ENCODE results near the gene OR2B2. TPM values are rescaled to one million over a fixed set of nuclear protein-coding genes. Genes with fewer than 3 reads are reported as not detected.
"Not testable (repeated sequence)": the region's sequence is repeated elsewhere in the genome, so short reads cannot be mapped to it uniquely, and the experiment has no call there.

OR2B2 gene
- total RNA-seq: not detected
- not detected for polyA plus RNA-seq

- Histone ChIP-seq H3K4me3 (no peak within 1 kb of the TSS), H3K27ac (no peak within 1 kb of the TSS), H3K4me1 (no peaks in the 10 kb centered on the region), H3K27me3 (no peaks in the 10 kb centered on the region), H3K9me3 (no peaks in the 10 kb centered on the region), H3K36me3 (no peaks in the 10 kb centered on the region)
- no peak for DNase-seq
- TF ChIP-seq POLR2AphosphoS5 (IDR thresholded peaks at IDR 0.05): no peak
- TF ChIP-seq EP300 (IDR thresholded peaks at IDR 0.05): no peak
- no peak for TF ChIP-seq POLR2A (IDR thresholded peaks at IDR 0.05)
- TF ChIP-seq CTCF (IDR thresholded peaks at IDR 0.05): no peak
- intact Hi-C loops (cut with DNase I): no loop called here
- WGBS, 2 donors: 72 to 86% methylated on average over 2 of the region's 2 CpGs
Measured at GRCh38 chr6:27911956-27912446, at the start of gene OR2B2. Gene OR2B2, minus strand, starts transcription at chr6:27912396. Its CDS starts 77 bp downstream, at chr6:27912319.

GRCh38 chr6:27957516-27957915 is 45.3 kb upstream of the OR2B2 start:
- TF ChIP-seq POLR2AphosphoS5 (IDR thresholded peaks at IDR 0.05): no peak
- TF ChIP-seq POLR2A (IDR thresholded peaks at IDR 0.05): no peak
- TF ChIP-seq EP300 (IDR thresholded peaks at IDR 0.05): no peak
- intact Hi-C loops (cut with DNase I): no loop called here
- no peaks in the 10 kb centered on the region for H3K4me1 ChIP-seq
- H3K27me3 ChIP-seq: no peaks in the 10 kb centered on the region
- DNase-seq: no peak
- H3K36me3 ChIP-seq: no peaks in the 10 kb centered on the region
- no peak overlapping the region for H3K27ac ChIP-seq
- no peaks in the 10 kb centered on the region for H3K9me3 ChIP-seq
- 85 to 90% methylated on average over 4 of the region's 4 CpGs for WGBS, 2 donors
- no peak overlapping the region for H3K4me3 ChIP-seq

- intact Hi-C loops (cut with DNase I): no loop called here
- WGBS, 2 donors: 24 to 31% methylated on average over 1 of the region's 1 CpG
- TF ChIP-seq POLR2A (IDR thresholded peaks at IDR 0.05): no peak
- TF ChIP-seq CTCF (IDR thresholded peaks at IDR 0.05): no peak
- TF ChIP-seq POLR2AphosphoS5 (IDR thresholded peaks at IDR 0.05): no peak
- TF ChIP-seq EP300 (IDR thresholded peaks at IDR 0.05): no peak
- no peak within 1 kb of the TSS for H3K4me3 ChIP-seq
- H3K27ac ChIP-seq: no peak within 1 kb of the TSS
- H3K27me3 ChIP-seq: no peaks in the 10 kb centered on the region
- no peaks in the 10 kb centered on the region for H3K36me3 ChIP-seq
- no peaks in the 10 kb centered on the region for H3K4me1 ChIP-seq
- DNase-seq: no peak
- no peaks in the 10 kb centered on the region for H3K9me3 ChIP-seq
Measured at GRCh38 chr6:27956941-27957340, 44.7 kb upstream of the OR2B2 start, which contains the start of gene OR2B6. Gene OR2B6, plus strand, starts transcription at chr6:27957241. Its CDS starts 0 bp downstream, at chr6:27957241.

GRCh38 chr6:27951040-27951439 is 38.8 kb upstream of the OR2B2 start:
- DNase-seq: no peak
- WGBS, 2 donors: 40 to 57% methylated on average over 1 of the region's 1 CpG
- Histone ChIP-seq H3K27ac (no peak overlapping the region), H3K27me3 (no peaks in the 10 kb centered on the region), H3K9me3 (peaks cover 0 to 1% (median 0%) of the 10 kb centered on the region in 4 donors), H3K36me3 (no peaks in the 10 kb centered on the region), H3K4me1 (no peaks in the 10 kb centered on the region), H3K4me3 (no peak overlapping the region)
- TF ChIP-seq POLR2A (IDR thresholded peaks at IDR 0.05): no peak
- TF ChIP-seq POLR2AphosphoS5 (IDR thresholded peaks at IDR 0.05): no peak
- no peak for TF ChIP-seq EP300 (IDR thresholded peaks at IDR 0.05)
- no peak for TF ChIP-seq CTCF (IDR thresholded peaks at IDR 0.05)
- intact Hi-C loops (cut with DNase I): no loop called here

GRCh38 chr6:27948237-27948636 is 36.0 kb upstream of the OR2B2 start:
- no peak for DNase-seq
- Histone ChIP-seq H3K4me1 (no peaks in the 10 kb centered on the region), H3K4me3 (no peak overlapping the region), H3K36me3 (no peaks in the 10 kb centered on the region), H3K27me3 (no peaks in the 10 kb centered on the region), H3K27ac (no peak overlapping the region), H3K9me3 (peaks cover 0 to 3% (median 0%) of the 10 kb centered on the region in 4 donors)
- TF ChIP-seq POLR2A (IDR thresholded peaks at IDR 0.05) (no peak), CTCF (IDR thresholded peaks at IDR 0.05) (no peak), POLR2AphosphoS5 (IDR thresholded peaks at IDR 0.05) (no peak), EP300 (IDR thresholded peaks at IDR 0.05) (no peak)
- WGBS, 2 donors: 87 to 91% methylated on average over 1 of the region's 1 CpG
- intact Hi-C loops (cut with DNase I): no loop called here

- DNase-seq; H3K4me3 ChIP-seq; H3K4me1 ChIP-seq; H3K27ac ChIP-seq; H3K27me3 ChIP-seq; H3K36me3 ChIP-seq; intact Hi-C loops (cut with DNase I); H3K9me3 ChIP-seq: not testable (repeated sequence)
- WGBS, 2 donors: 33 to 46% methylated on average over 6 of the region's 6 CpGs
Measured at GRCh38 chr6:27943072-27943471, 30.9 kb upstream of the OR2B2 start.
